Measurements from ENCODE around the gene HOXC9.

Gene HOXC9

GRCh38 chr12:53989227-53990113, 10.5 kb upstream of the HOXC9 start:
- DNase-seq = no peak

GRCh38 chr12:53990311-53991076, 9.5 kb upstream of the HOXC9 start:
- no peak for DNase-seq

GRCh38 chr12:53991077-53991460, 8.9 kb upstream of the HOXC9 start:
- no peak for DNase-seq

- no peak for DNase-seq
Observed at GRCh38 chr12:53992377-53992889, 7.5 kb upstream of the HOXC9 start.

- no peak for DNase-seq
Observed at GRCh38 chr12:53993162-53994008, 6.6 kb upstream of the HOXC9 start.

GRCh38 chr12:53994009-53994263, 6.0 kb upstream of the HOXC9 start:
- DNase-seq = no peak

GRCh38 chr12:53994264-53995001, 5.5 kb upstream of the HOXC9 start:
- no peak for DNase-seq

- no peak for DNase-seq
Observed at GRCh38 chr12:53995002-53995377, 5.0 kb upstream of the HOXC9 start.

- DNase-seq = no peak
Observed at GRCh38 chr12:53995378-53996239, 4.4 kb upstream of the HOXC9 start.

GRCh38 chr12:53996240-53997203, 3.4 kb upstream of the HOXC9 start:
- no peak for DNase-seq

GRCh38 chr12:53997204-53998109, 2.5 kb upstream of the HOXC9 start:
- no peak for DNase-seq

GRCh38 chr12:53998110-53998899, 1.7 kb upstream of the HOXC9 start:
- DNase-seq = no peak

GRCh38 chr12:53998900-53999236, 1.1 kb upstream of the HOXC9 start:
- DNase-seq = no peak

- no peak for DNase-seq
Observed at GRCh38 chr12:53999559-54000115, 324 bp upstream of the HOXC9 start.

GRCh38 chr12:54001283-54002187, 1.6 kb downstream of the HOXC9 start:
- no peak for DNase-seq

- no peak for DNase-seq
Observed at GRCh38 chr12:54002278-54002914, 2.4 kb downstream of the HOXC9 start.
